Right lobe of liver (tissue), 4 donors: Measurements from ENCODE around the gene GMDS.
"Not testable (repeated sequence)": the region's sequence is repeated elsewhere in the genome, so short reads cannot be mapped to it uniquely, and the experiment has no call there.

Experiments used
- POLR2A ChIP-seq: fragments of 450-650 bp; IDR thresholded peaks from one replicate; pipeline ENCODE4 v1.6.1; 2017; ENCODE audit warnings: antibody characterized with exemption, mild to moderate bottlenecking
- TF ChIP-seq, protein P1 (sequence below), 4 donors: fragments of 200-600 bp in 3 of 4; fragments of 450-650 bp in 1 of 4; IDR thresholded peaks; one replicate each; pipeline versions ENCODE4 v1.5.1 to v1.8.0; 2016 to 2022; ENCODE audit warnings: antibody characterized with exemption in 4 of 4, mild to moderate bottlenecking in 2 of 4
- donor health status: DM: no; HTN: no; CAD: no.
- donor health status: DM: no; HTN: no; CAD: no.
- donor health status: DM: no; HTN: yes; CAD: no.

DNA sequence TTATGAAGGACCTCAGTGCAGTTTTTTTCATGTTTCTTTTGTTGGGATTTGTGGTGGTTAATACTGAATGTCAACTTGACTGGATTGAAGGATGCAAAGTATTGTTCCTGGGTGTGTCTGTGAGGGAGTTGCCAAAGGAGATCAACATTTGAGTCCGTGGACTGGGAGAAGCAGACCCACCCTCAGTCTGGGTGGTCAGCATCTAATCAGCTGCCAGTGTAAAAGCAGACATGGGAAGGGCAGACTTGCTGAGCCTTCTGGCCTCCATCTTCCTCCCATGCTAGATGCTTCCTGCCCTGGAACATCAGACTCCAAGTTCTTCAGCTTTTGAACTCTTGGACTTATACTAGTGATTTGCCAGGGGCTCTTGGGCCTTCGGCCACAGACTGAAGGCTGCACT is 553.6 kb downstream of the GMDS start:
- TF ChIP-seq, protein P1, sequence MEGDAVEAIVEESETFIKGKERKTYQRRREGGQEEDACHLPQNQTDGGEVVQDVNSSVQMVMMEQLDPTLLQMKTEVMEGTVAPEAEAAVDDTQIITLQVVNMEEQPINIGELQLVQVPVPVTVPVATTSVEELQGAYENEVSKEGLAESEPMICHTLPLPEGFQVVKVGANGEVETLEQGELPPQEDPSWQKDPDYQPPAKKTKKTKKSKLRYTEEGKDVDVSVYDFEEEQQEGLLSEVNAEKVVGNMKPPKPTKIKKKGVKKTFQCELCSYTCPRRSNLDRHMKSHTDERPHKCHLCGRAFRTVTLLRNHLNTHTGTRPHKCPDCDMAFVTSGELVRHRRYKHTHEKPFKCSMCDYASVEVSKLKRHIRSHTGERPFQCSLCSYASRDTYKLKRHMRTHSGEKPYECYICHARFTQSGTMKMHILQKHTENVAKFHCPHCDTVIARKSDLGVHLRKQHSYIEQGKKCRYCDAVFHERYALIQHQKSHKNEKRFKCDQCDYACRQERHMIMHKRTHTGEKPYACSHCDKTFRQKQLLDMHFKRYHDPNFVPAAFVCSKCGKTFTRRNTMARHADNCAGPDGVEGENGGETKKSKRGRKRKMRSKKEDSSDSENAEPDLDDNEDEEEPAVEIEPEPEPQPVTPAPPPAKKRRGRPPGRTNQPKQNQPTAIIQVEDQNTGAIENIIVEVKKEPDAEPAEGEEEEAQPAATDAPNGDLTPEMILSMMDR (IDR thresholded peaks at IDR 0.05), result not testable (repeated sequence)
- TF ChIP-seq POLR2A, result not testable (repeated sequence)
